Measurements from ENCODE around the gene ABCC3.

ABCC3 gene

DNA sequence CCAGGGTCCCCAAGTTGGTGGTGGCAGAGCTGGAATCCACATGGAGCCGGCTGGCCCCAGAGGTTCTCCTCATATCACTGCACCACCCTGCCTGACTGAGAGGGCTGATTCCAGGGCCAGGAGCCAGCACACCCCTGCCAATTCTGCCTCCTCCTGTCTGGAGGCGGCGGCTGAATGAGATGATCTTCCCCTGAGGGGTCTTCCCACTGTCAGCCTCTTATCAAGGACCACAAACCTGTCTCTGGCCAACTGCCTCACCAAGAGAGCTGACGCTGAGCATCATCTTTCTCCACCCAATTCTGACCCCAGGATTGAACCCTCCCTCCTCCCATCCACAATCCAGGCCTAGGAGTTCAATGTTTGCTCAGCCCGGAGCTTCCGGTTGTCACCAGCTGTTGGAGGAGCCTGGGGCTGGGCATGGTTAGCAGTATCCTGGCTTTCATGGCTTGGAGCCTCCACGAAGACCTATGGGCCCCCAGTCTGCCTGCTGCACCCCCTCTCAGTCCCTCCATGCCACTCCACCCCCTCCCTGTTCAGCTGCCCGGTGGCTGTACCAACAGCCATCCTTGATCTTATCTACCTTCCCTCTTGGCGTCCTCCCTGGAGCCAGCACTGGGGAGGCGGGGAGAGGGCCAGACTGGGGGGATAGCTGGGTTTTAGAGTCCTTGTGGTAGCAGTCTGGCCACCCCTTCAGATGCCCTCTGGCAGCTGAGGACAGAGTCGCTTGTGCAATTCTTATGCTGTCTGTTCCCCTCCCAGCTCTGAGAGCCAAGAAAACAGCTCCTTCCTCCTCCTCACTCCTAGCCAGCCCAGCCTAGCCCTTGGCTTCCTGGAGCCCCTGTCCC is 25.6 kb downstream of the ABCC3 start:
- H2BK120ac ChIP-seq (ENCODE audit: low read depth, low read length), result peak overlapping the region; percentile 50
- 77% methylated on average over 10 of the region's 11 CpGs for WGBS

DNA sequence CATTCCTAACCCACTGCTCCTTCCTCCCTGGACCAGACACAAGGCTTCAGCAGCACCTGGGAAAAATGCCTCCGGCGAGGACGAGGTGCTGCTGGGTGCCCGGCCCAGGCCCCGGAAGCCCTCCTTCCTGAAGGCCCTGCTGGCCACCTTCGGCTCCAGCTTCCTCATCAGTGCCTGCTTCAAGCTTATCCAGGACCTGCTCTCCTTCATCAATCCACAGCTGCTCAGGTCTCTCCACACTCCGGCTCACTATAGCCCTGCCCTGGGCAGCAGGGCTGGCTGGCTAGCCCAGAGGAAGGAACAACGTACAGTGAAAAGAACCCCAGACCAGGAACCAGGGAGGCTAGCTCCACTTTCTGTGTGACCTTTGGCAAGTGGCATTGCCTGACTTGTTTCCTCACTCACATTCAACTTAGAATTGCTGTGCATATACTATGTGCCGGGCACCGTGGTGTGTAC is 26.2 kb downstream of the ABCC3 start:
- H3K27ac ChIP-seq (ENCODE audit: low read length, poor library complexity, severe bottlenecking), result no peak overlapping the region
- no peak overlapping the region for H2BK5ac ChIP-seq (ENCODE audit: low read depth, low read length, poor library complexity, severe bottlenecking)
- peak overlapping the region; percentile 51 for H3K9ac ChIP-seq (ENCODE audit: low read length)
- H2BK120ac ChIP-seq (ENCODE audit: low read depth, low read length), result peak overlapping the region; percentile 50
- peak overlapping the region; percentile 93 for H4K8ac ChIP-seq (ENCODE audit: low read length)
- peak overlapping the region; percentile 54 for H2AK5ac ChIP-seq (ENCODE audit: low read length, severe bottlenecking)
- peak overlapping the region in 1 of 2 experiments; percentile 29 for H3K4me3 ChIP-seq (ENCODE audit: insufficient read depth in 1 of 2, low read depth in 1 of 2, low read length in 2 of 2)
- H3K18ac ChIP-seq (ENCODE audit: low read depth in 1 of 2, low read length in 2 of 2), result peak overlapping the region; percentile 26 to 89
- H3K14ac ChIP-seq (ENCODE audit: low read length in 2 of 2), result peak overlapping the region in 1 of 2 experiments; percentile 49
- peaks cover 33% of the 10 kb centered on the region for H3K4me1 ChIP-seq (ENCODE audit: control insufficient read depth, insufficient read depth, low read depth, low read length)
- peak overlapping the region; percentile 13 to 58 for H3K4ac ChIP-seq (ENCODE audit: low read depth in 1 of 2, low read length in 2 of 2)
- H2BK15ac ChIP-seq (ENCODE audit: low read depth, poor library complexity, severe bottlenecking), result peak overlapping the region; percentile 73
- no peaks in the 10 kb centered on the region for H3K9me3 ChIP-seq (ENCODE audit: control insufficient read depth, low read length)
- H3K4me2 ChIP-seq (ENCODE audit: low read length, poor library complexity, severe bottlenecking), result no peak overlapping the region
- no peak for DNase-seq
- peaks cover 5 to 19% of the 10 kb centered on the region in 2 experiments for H3K36me3 ChIP-seq (ENCODE audit: control insufficient read depth in 1 of 2, insufficient read depth in 2 of 2, low read depth in 1 of 2, low read length in 2 of 2)
- no peaks in the 10 kb centered on the region for H3K27me3 ChIP-seq (ENCODE audit: control insufficient read depth in 1 of 2, insufficient read depth in 1 of 2, low read length in 2 of 2)
- peak overlapping the region; percentile 89 to 91 for H2BK12ac ChIP-seq (ENCODE audit: low read length in 2 of 2)
- no peaks in the 10 kb centered on the region for H3K79me1 ChIP-seq (replicated peaks; ENCODE audit: low read length, poor library complexity, severe bottlenecking)
- no peak overlapping the region for H3K23ac ChIP-seq (ENCODE audit: low read length in 2 of 2)
- H2AFZ ChIP-seq (ENCODE audit: low read depth, low read length), result peak overlapping the region; percentile 64
- H4K91ac ChIP-seq (ENCODE audit: low read length), result peak overlapping the region; percentile 92
- WGBS, result 88% methylated on average over 10 of the region's 10 CpGs

More for the DNA sequence above, 25.6 kb downstream of the ABCC3 start:
- Histone ChIP-seq H3K4ac (ENCODE audit: low read depth in 1 of 2, low read length in 2 of 2) (peak overlapping the region; percentile 13 to 58), H3K9ac (ENCODE audit: low read length) (peak overlapping the region; percentile 51), H3K79me1 (replicated peaks; ENCODE audit: low read length, poor library complexity, severe bottlenecking) (peaks cover 1% of the 10 kb centered on the region), H3K23ac (ENCODE audit: low read length in 2 of 2) (peak overlapping the region in 1 of 2 experiments; percentile 36), H2AFZ (ENCODE audit: low read depth, low read length) (peak overlapping the region; percentile 64), H3K36me3 (ENCODE audit: control insufficient read depth in 1 of 2, insufficient read depth in 2 of 2, low read depth in 1 of 2, low read length in 2 of 2) (peaks cover 5 to 19% of the 10 kb centered on the region in 2 experiments), H3K14ac (ENCODE audit: low read length in 2 of 2) (peak overlapping the region in 1 of 2 experiments; percentile 49), H3K9me3 (ENCODE audit: control insufficient read depth, low read length) (no peaks in the 10 kb centered on the region), H2BK15ac (ENCODE audit: low read depth, poor library complexity, severe bottlenecking) (peak overlapping the region; percentile 73), H2BK5ac (ENCODE audit: low read depth, low read length, poor library complexity, severe bottlenecking) (no peak overlapping the region), H4K8ac (ENCODE audit: low read length) (peak overlapping the region; percentile 93), H3K18ac (ENCODE audit: low read depth in 1 of 2, low read length in 2 of 2) (peak overlapping the region; percentile 26 to 89), H4K91ac (ENCODE audit: low read length) (peak overlapping the region; percentile 92), H3K27me3 (ENCODE audit: control insufficient read depth in 1 of 2, insufficient read depth in 1 of 2, low read length in 2 of 2) (no peaks in the 10 kb centered on the region), H2AK5ac (ENCODE audit: low read length, severe bottlenecking) (peak overlapping the region; percentile 54), H3K4me1 (ENCODE audit: control insufficient read depth, insufficient read depth, low read depth, low read length) (peaks cover 33% of the 10 kb centered on the region), H3K4me3 (ENCODE audit: insufficient read depth in 1 of 2, low read depth in 1 of 2, low read length in 2 of 2) (no peak overlapping the region), H2BK12ac (ENCODE audit: low read length in 2 of 2) (peak overlapping the region; percentile 89 to 91), H3K27ac (ENCODE audit: low read length, poor library complexity, severe bottlenecking) (no peak overlapping the region), H3K4me2 (ENCODE audit: low read length, poor library complexity, severe bottlenecking) (no peak overlapping the region)
- no peak for DNase-seq

DNA sequence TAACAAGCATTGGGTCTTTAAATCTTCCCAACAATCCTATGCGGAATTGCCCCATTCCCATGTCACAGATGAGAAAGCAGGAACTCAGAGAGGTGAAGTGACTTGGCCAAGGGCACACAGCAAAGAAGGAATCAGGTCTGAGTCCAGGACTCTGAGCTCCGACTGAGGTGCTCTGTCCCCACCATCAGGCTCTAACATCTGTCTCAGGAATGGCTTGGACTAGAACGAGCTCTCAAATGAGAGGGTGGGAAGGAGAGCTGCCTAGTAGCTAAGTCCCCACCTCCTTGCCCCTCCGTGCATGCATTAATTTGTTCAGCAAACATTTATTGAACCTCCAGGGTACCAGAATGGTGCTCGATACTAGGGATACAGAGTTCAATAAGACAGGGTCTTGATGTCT is 26.7 kb downstream of the ABCC3 start:
- Histone ChIP-seq H3K14ac (ENCODE audit: low read length in 2 of 2) (no peak overlapping the region), H2BK15ac (ENCODE audit: low read depth, poor library complexity, severe bottlenecking) (peak overlapping the region; percentile 73), H3K9ac (ENCODE audit: low read length) (peak overlapping the region; percentile 51), H3K27ac (ENCODE audit: low read length, poor library complexity, severe bottlenecking) (peak overlapping the region; percentile 2), H2BK12ac (ENCODE audit: low read length in 2 of 2) (no peak overlapping the region), H3K4me1 (ENCODE audit: control insufficient read depth, insufficient read depth, low read depth, low read length) (peaks cover 33% of the 10 kb centered on the region), H3K36me3 (ENCODE audit: control insufficient read depth in 1 of 2, insufficient read depth in 2 of 2, low read depth in 1 of 2, low read length in 2 of 2) (peaks cover 5 to 16% of the 10 kb centered on the region in 2 experiments), H4K91ac (ENCODE audit: low read length) (no peak overlapping the region), H3K27me3 (ENCODE audit: control insufficient read depth in 1 of 2, insufficient read depth in 1 of 2, low read length in 2 of 2) (no peaks in the 10 kb centered on the region), H2BK5ac (ENCODE audit: low read depth, low read length, poor library complexity, severe bottlenecking) (no peak overlapping the region), H3K23ac (ENCODE audit: low read length in 2 of 2) (no peak overlapping the region), H2AFZ (ENCODE audit: low read depth, low read length) (no peak overlapping the region), H3K9me3 (ENCODE audit: control insufficient read depth, low read length) (no peaks in the 10 kb centered on the region), H3K79me1 (replicated peaks; ENCODE audit: low read length, poor library complexity, severe bottlenecking) (no peaks in the 10 kb centered on the region), H3K4me2 (ENCODE audit: low read length, poor library complexity, severe bottlenecking) (no peak overlapping the region), H3K4me3 (ENCODE audit: insufficient read depth in 1 of 2, low read depth in 1 of 2, low read length in 2 of 2) (peak overlapping the region in 1 of 2 experiments; percentile 29), H3K4ac (ENCODE audit: low read depth in 1 of 2, low read length in 2 of 2) (peak overlapping the region in 1 of 2 experiments; percentile 14), H4K8ac (ENCODE audit: low read length) (no peak overlapping the region), H2AK5ac (ENCODE audit: low read length, severe bottlenecking) (peak overlapping the region; percentile 54), H2BK120ac (ENCODE audit: low read depth, low read length) (peak overlapping the region; percentile 51), H3K18ac (ENCODE audit: low read depth in 1 of 2, low read length in 2 of 2) (peak overlapping the region; percentile 26 to 89)
- no peak for DNase-seq
- WGBS, result 73% methylated on average over 4 of the region's 5 CpGs

DNA sequence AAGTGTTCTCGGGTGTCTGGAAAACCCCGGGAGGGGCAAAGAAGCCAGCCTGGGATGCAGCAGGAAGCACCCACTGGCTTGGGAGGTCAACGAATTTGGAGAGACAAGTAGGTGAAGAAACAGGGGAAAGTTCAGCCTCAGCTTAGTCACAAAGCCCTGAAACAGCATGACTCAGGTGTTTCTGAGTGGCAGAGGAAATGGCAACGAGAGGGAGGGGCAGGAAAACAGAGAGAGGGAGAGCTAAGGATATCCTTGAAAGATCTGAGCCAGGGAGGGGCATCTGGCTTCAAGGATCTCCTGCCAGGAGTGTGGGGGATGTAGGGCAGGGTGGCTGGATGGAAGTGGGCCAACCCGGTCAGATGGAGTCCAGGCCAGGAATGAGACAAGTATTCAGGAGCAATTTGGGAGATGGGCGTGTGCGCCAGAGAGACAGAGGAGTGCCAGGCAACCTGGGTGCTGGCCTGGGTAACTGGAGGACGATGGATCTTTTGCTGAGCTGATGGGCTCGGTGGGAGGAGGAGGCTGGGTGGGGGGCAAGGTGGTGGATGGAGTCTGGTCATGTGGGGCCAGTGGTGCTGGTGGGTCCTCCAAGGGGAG is 27.2 kb downstream of the ABCC3 start:
- 46% methylated on average over 9 of the region's 9 CpGs for WGBS
- peak; percentile 89 for DNase-seq
- Histone ChIP-seq H2BK12ac (ENCODE audit: low read length in 2 of 2) (peak overlapping the region; percentile 42 to 78), H4K91ac (ENCODE audit: low read length) (peak overlapping the region; percentile 74), H3K36me3 (ENCODE audit: control insufficient read depth in 1 of 2, insufficient read depth in 2 of 2, low read depth in 1 of 2, low read length in 2 of 2) (peaks cover 5 to 10% of the 10 kb centered on the region in 2 experiments), H3K27me3 (ENCODE audit: control insufficient read depth in 1 of 2, insufficient read depth in 1 of 2, low read length in 2 of 2) (no peaks in the 10 kb centered on the region), H2BK120ac (ENCODE audit: low read depth, low read length) (peak overlapping the region; percentile 51), H3K23ac (ENCODE audit: low read length in 2 of 2) (no peak overlapping the region), H3K9ac (ENCODE audit: low read length) (peak overlapping the region; percentile 51), H2BK5ac (ENCODE audit: low read depth, low read length, poor library complexity, severe bottlenecking) (no peak overlapping the region), H3K27ac (ENCODE audit: low read length, poor library complexity, severe bottlenecking) (peak overlapping the region; percentile 2), H4K8ac (ENCODE audit: low read length) (peak overlapping the region; percentile 29), H3K9me3 (ENCODE audit: control insufficient read depth, low read length) (no peaks in the 10 kb centered on the region), H3K4ac (ENCODE audit: low read depth in 1 of 2, low read length in 2 of 2) (peak overlapping the region in 1 of 2 experiments; percentile 34), H3K4me1 (ENCODE audit: control insufficient read depth, insufficient read depth, low read depth, low read length) (peaks cover 33% of the 10 kb centered on the region), H3K79me1 (replicated peaks; ENCODE audit: low read length, poor library complexity, severe bottlenecking) (no peaks in the 10 kb centered on the region), H3K14ac (ENCODE audit: low read length in 2 of 2) (peak overlapping the region in 1 of 2 experiments; percentile 5), H2AK5ac (ENCODE audit: low read length, severe bottlenecking) (peak overlapping the region; percentile 23), H3K18ac (ENCODE audit: low read depth in 1 of 2, low read length in 2 of 2) (peak overlapping the region; percentile 58 to 71), H3K4me3 (ENCODE audit: insufficient read depth in 1 of 2, low read depth in 1 of 2, low read length in 2 of 2) (peak overlapping the region in 1 of 2 experiments; percentile 29), H2BK15ac (ENCODE audit: low read depth, poor library complexity, severe bottlenecking) (peak overlapping the region; percentile 35), H3K4me2 (ENCODE audit: low read length, poor library complexity, severe bottlenecking) (peak overlapping the region; percentile 24), H2AFZ (ENCODE audit: low read depth, low read length) (no peak overlapping the region)
